H1 (cell line): ENCODE results near the gene RPL7A. TPM values are rescaled to one million over a fixed set of nuclear protein-coding genes. Genes with fewer than 3 reads are reported as not detected.

Source experiments
- CEBPB ChIP-seq: IDR thresholded peaks from 2 replicates; pipeline ENCODE4 v1.6.1; 2012; ENCODE audit warnings: low read depth, low read length
- HDAC6 ChIP-seq: IDR thresholded peaks from one replicate; pipeline ENCODE4 v1.7.1; 2012; ENCODE audit warnings: low read depth, mild to moderate bottlenecking, inconsistent platforms, low read length, moderate library complexity
- KDM4A ChIP-seq: IDR thresholded peaks from one replicate; pipeline ENCODE4 v1.7.1; 2012; ENCODE audit warnings: low read depth, mild to moderate bottlenecking, moderate library complexity, low read length, inconsistent platforms; ENCODE audit not compliant: severe bottlenecking
- POLR2AphosphoS5 ChIP-seq: IDR thresholded peaks from 2 replicates; pipeline ENCODE4 v1.6.1; 2011; ENCODE audit warnings: low read depth, low read length
- SAP30 ChIP-seq: fragments of 300-600 bp; sonication (generic); IDR thresholded peaks from 2 replicates; pipeline ENCODE4 v1.7.1; 2012; ENCODE audit warnings: low read length, moderate library complexity, mild to moderate bottlenecking, inconsistent platforms; ENCODE audit not compliant: insufficient read depth, insufficient replicate concordance
- SP1 ChIP-seq: IDR thresholded peaks from 2 replicates; pipeline ENCODE4 v1.6.1; 2011; ENCODE audit warnings: low read depth, low read length
- polyA plus RNA-seq, 7 experiments: library from polyadenylated mRNA; depleted of rRNA in 3 of 7; stranded (reverse) in 5 of 7; unstranded in 2 of 7; fragments of >200 nt in 5 of 7; fragments of 200-250 nt in 2 of 7; gene quantifications; 1 replicate in 5 of 7; 2 replicates in 1 of 7; 4 replicates in 1 of 7; pipeline versions ENCODE4 v1.2.1 to v1.2.3, GENCODE V29; 2011 to 2013; ENCODE audit warnings: missing spikeins in 2 of 7, mixed read lengths in 2 of 7
- total RNA-seq: library from RNA; stranded (reverse); fragmentation: NEBNext Ultra II Directional; extraction: Animal tissue kit (Norgen Biotek cat#: 25700); gene quantifications from 2 replicates; pipeline ENCODE4 v1.2.1, GENCODE V29; 2021
- TF ChIP-seq, protein P1 (sequence below): IDR thresholded peaks from 2 replicates; pipeline ENCODE4 v1.6.1; 2012; ENCODE audit warnings: inconsistent platforms
- TF ChIP-seq, protein P2 (sequence below), 3 experiments: IDR thresholded peaks; 1 replicate in 2 of 3; 2 replicates in 1 of 3; pipeline versions ENCODE4 v1.5.1 to v1.6.1; 2011; ENCODE audit warnings: low read length in 3 of 3, mild to moderate bottlenecking in 3 of 3, inconsistent platforms in 2 of 3, low read depth in 1 of 3, moderate library complexity in 1 of 3; ENCODE audit not compliant: insufficient read depth in 1 of 3; ENCODE audit errors: control extremely low read depth in 1 of 3
- TF ChIP-seq, protein P3 (sequence below): IDR thresholded peaks from 2 replicates; pipeline ENCODE4 v1.6.1; 2011; ENCODE audit warnings: low read length, improper control_type of control experiment
- TF ChIP-seq, protein P4 (sequence below): IDR thresholded peaks from 2 replicates; pipeline ENCODE4 v1.6.1; 2012; ENCODE audit warnings: inconsistent platforms

RPL7A gene
- total and polyA plus RNA-seq, 2 of the 8 experiments (the other 6 are each of a cell fraction or from before 2014, with no cell fraction given): 2,578 to 2,783 TPM

DNA sequence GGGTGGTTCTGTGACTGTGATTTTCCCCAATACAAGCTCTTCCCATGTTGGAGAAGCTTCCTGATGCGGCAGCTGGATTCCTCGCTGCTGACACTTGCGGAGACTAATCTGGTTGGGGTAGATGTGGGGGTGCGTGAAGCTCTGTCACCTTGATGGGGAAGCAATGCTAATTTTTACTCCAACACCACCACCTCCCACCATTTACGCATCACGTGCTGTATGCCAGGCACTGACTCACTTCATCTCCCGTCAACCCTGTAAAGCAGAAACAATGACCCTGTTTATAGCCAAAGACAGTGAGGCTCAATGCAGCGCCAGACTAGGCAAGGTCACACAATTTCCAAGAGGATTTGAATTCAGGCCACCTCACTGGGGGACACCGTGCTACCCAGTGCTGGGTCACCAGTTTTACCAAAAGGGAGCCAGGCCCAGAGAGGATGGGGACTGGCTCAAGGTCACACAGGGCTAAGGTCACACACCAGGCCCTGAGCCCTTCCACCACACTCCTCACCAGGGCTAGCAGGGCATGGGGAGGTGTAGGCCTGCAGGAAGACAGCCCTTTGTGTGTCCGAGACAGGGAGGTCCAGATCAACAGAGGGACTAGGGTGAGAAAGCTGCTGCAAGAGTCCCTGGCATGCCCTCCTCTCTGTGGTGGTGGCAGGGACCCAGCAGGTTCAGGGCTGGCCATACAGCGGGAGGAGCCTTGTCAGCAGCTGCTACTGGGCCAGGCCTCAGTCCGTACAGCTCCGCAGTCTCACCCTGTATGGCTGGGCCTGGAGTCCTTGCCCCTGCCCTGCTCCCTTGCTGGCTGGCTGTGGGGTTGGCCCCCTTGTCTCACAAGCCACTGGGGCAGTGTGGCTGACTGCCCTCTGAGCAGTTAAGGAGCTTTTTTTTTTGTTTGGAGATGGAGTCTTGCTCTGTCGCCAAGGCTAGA, 31.4 kb downstream of the RPL7A start (continued):
- TF ChIP-seq, protein P1, sequence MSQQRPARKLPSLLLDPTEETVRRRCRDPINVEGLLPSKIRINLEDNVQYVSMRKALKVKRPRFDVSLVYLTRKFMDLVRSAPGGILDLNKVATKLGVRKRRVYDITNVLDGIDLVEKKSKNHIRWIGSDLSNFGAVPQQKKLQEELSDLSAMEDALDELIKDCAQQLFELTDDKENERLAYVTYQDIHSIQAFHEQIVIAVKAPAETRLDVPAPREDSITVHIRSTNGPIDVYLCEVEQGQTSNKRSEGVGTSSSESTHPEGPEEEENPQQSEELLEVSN: no peak
- TF ChIP-seq, protein P2, sequence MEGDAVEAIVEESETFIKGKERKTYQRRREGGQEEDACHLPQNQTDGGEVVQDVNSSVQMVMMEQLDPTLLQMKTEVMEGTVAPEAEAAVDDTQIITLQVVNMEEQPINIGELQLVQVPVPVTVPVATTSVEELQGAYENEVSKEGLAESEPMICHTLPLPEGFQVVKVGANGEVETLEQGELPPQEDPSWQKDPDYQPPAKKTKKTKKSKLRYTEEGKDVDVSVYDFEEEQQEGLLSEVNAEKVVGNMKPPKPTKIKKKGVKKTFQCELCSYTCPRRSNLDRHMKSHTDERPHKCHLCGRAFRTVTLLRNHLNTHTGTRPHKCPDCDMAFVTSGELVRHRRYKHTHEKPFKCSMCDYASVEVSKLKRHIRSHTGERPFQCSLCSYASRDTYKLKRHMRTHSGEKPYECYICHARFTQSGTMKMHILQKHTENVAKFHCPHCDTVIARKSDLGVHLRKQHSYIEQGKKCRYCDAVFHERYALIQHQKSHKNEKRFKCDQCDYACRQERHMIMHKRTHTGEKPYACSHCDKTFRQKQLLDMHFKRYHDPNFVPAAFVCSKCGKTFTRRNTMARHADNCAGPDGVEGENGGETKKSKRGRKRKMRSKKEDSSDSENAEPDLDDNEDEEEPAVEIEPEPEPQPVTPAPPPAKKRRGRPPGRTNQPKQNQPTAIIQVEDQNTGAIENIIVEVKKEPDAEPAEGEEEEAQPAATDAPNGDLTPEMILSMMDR (IDR thresholded peaks at IDR 0.05; ENCODE audit: control extremely low read depth in 1 of 3, insufficient read depth in 1 of 3, low read depth in 1 of 3, low read length in 3 of 3): no peak
- TF ChIP-seq KDM4A (no peak), SP1 (no peak), HDAC6 (no peak), SAP30 (no peak), POLR2AphosphoS5 (no peak), CEBPB (no peak)
- TF ChIP-seq, protein P3, sequence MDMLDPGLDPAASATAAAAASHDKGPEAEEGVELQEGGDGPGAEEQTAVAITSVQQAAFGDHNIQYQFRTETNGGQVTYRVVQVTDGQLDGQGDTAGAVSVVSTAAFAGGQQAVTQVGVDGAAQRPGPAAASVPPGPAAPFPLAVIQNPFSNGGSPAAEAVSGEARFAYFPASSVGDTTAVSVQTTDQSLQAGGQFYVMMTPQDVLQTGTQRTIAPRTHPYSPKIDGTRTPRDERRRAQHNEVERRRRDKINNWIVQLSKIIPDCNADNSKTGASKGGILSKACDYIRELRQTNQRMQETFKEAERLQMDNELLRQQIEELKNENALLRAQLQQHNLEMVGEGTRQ: no peak
- TF ChIP-seq, protein P4, sequence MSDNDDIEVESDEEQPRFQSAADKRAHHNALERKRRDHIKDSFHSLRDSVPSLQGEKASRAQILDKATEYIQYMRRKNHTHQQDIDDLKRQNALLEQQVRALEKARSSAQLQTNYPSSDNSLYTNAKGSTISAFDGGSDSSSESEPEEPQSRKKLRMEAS: no peak
